NK-92 (cell line): ENCODE results near the gene NRG3.
"Not testable (repeated sequence)": the region's sequence is repeated elsewhere in the genome, so short reads cannot be mapped to it uniquely, and the experiment has no call there.

Source experiments
- DNase-seq: peaks from one replicate; lab custom pipeline; 2025; ENCODE audit not compliant: unreplicated experiment; lab: John Stamatoyannopoulos, UW

Gene NRG3

DNA sequence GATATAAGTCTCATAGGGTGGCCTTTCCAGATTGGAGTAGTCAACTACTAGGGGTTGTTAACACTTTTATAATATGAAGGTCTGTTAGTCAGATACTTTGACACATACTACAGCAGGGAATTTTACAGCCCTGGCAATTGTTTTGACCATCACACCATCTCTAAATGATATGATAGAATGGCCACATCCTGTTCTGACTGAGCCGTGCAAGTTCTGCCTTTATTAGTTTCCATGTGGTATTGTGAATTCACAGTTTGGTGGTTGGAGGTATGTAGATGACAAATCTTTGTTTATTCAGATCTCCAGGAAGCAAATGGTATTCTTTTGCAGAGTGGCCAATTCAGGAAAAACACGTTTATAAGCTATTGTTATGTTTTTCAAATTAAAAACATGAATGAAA is 83.0 kb downstream of the NRG3 start:
- no peak for DNase-seq

DNA sequence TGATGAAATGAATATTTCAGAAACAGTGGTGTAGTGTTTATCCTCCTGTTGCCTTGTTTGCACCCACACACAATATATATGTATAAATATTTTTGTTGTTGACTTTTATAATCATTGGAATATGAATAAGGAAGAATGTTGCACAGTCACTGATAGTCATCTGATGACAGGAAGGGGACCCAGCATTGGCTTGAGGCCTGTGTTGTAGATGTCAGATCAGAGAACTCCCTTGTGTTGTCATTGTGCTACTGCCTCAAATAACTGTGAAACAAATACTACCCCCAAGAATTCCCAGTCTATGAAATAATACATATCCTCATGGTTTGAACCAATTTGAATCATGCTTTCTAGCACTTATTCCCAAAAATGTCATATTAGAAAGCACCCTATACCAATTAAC is 84.0 kb downstream of the NRG3 start:
- no peak for DNase-seq

DNA sequence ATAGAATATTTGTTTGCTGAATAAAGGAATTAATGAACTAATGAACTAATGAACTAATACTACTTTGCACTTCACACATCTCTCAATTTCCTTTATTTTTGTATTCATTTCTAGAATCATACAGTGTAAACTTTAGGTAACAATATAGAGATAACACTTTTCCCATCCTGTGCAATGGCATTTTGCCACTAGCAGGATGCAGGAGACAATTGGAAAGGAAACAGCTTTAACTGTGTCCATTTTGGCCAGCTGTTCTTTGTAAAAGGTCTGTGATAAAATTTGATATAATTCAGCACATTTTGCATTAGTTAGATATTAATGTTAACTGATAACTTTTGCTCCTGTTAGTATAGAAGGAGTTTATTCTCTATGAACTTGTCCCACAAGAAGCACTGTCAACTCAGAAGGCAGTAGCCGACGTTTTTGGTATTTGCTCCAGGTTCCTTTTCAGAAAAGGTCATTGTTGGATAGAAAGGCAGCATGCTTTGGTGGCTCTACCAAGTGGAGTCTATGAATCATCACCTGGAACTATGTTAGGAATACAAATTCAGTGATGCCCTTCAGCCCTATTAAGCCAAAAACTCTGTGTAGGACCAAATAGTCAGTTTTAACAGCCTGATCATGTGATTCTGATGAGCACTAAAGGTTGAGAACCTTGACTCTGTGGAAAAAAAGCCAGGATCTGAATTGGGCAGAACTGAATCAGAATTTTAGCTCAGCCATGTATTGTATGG is 86.6 kb downstream of the NRG3 start:
- no peak for DNase-seq

DNA sequence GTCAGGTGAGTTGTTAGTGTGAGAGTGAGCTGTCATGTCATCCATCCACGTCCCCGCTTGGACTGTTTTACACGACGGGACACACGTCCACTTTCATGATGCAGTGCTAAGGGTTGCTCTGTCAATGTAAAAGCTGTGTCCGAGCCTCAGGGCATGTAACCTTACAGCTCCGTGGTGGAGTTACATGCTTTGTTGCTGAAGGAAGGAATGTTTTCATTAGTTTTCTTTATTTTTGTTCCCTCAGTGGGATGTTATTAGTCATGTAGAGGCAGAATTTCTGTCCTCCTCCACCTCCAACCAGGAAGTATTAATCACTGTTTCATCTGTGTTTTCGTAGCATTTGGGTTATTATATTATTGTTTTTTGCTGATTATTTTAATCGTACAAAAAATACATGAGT is 88.6 kb downstream of the NRG3 start:
- DNase-seq = no peak

DNA sequence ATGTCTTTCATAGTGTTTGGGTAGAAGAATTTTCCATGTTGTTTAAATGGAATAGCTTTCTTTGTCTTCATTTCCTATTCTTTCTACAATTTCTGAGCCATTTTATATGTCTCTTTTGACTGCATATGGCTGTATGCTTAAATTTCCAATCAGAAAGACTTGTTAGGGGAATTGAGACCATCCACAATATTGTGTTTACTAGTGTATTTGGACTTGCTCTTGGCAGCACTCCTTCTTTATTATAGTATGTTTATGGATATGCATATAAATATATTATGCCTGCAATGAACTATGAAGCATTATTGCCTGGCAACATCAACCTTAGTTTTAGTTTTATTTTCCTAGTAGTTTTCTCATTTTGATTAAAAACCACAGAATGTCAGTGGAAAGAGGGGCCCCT is 92.7 kb downstream of the NRG3 start:
- DNase-seq = no peak

DNA sequence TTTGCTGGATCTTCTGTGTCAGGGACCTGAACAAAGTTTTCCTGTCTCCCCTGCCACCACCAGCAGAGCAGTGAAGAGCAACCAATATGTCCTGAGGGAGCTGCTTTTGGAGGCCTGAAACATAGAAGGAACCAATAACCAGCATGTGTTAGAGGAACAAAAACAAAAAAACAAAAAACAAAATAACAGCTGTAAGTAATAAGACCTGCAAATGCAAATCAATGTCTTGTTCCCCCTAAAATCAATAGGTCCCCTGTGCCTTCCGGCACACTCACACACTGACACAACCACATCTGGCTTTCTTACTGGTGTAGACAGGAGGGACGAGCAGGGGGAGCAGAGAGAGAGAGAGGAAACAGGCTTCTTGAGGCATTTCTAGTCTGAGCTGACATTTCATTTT is 94.1 kb downstream of the NRG3 start:
- no peak for DNase-seq

DNA sequence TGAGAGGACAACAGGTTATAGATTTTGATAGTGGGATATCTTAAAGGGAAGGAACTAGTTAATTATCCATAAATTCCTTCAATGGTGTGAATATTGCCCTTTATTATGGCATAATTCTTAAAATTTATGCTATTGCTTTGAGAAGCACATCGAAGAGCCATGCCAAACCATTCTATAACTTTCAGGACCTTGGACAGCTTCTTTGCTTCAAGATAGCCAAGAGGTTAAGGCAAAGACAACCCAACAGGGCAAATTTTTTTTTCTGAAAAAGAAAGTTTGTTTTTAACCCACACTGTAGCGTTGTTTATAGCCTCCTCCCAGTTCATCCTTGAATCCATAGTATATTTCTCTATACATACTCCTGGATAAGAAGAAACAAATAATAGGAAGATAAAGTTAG is 103.2 kb downstream of the NRG3 start:
- DNase-seq = no peak

DNA sequence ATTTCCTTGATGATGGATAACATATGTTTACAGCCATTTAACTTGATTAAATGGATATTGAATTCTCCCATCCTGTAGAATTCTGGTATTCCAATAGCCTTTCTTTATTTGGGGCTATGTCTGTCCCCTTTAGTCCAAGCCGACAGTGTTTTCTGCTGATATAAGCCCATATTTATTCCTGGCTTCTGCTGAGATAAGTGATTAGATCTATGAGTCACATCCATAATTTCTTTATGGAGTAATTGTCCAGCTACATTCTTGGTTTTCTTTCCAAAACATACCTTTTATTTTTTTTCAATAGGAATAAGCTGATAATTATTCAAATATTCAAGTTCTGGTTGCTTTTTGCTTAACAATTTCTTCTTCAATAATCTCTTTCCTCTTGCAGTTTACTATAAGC is 106.7 kb downstream of the NRG3 start:
- DNase-seq = no peak

DNA sequence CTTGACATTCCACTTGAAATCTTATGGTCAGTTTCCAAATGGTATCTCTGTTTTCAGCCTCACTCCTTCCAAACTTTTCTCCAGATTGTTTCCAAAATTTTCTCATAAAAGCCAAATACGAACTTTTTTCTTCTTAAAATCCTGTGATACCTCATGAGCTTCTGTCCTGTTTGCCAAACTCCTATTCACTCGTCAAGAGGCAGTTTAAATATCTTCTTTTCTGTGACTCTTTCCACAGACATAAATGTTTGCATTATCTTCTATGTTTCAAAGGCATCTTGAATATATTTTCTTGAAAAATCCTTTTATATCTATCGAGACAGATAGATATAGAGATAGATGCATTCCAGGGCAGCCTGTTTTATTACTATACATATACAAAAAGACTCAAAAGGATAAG is 109.4 kb downstream of the NRG3 start:
- DNase-seq = no peak

DNA sequence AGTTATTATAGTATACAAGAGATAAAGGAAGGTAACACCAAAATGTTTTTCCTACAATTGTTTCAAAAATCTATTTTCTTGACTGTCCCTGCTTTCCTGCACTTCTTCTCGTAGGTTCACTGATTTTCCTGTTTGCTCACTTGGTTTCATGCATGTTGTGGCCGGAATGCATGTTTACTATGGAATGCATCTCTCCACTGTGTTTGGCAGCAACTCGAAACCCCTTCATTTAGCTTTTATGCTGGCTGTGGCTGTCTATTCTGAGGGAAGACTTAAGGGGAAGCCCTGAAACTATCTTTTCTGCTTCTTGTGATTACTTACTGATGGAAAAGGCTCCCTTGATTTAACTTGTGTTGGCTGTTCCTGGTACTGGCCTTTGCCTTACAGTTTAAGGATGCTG is 120.3 kb downstream of the NRG3 start:
- no peak for DNase-seq

DNA sequence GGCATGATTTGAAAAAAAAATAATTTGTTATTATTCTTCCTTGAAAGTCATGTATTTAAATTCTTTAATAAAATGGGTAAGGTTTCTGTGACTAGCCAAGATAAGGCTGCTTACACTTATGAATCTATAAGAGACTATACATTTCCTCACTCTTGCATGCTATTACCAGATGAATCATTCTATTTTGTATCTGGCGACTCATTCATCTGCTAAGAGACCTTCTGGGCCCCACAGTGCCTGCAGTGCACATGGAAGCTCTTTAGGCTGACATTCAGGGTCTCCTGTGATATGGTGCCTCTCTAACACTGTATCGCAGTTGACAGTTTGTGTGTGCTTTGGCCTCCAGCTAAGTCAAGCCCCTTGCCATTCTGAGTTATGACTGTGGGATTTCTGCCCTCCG is 121.9 kb downstream of the NRG3 start:
- no peak for DNase-seq

DNA sequence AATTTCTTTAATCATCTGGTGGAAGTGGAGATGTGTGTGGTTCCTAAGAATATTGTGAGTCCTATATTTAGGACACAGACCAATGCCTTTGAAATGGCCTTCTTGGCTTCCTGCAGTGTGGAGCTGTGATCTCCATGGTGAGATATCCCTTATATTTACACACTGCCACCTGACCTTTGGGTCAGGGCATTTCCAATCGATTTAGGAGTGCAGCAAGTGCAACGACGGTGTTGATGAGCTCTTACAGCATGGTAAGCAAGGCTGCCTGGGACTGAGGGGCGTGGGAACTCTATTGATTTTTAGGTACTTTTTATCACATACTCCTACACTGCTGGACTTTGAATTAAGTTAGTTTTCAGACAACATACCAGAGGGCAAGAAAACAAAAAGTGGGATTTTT is 146.0 kb downstream of the NRG3 start:
- DNase-seq = no peak

DNA sequence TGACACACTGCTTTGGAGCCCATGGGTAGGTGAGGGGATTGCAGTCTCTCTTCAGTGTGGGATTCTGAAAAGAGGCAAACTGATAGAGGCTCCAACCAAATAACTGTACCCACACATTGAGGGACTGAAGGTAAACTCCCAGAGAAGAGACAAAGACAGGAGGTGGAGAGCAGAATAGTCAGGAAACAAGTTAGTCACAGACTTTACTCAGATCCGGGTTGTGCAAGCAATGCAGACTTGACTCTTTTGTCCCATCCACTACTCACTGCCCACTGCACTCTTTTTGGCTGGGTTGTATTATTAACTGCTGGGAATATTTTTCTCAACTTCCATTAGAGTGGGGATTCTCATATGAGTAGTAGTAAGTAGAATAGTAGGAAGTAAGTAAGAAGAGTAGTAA is 152.7 kb downstream of the NRG3 start:
- DNase-seq = no peak

DNA sequence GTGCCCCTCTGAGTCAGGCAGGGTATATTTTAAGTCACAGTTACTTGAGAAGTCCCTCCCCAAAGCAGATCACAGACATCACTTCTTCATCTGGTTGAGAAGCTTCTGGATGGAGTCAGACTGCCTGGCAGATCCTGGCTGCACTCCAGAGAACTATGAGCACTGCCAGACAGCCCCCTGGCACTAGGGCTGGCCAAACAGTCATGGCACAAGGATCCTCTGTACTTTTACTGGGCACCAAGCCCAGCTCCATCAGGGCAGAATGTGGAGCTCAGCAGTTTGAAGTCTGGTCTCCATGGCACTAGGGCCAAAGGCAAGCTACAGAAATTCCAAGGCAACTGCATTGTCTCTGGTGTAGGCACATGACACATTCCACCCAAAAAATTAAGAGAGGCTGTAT is 162.1 kb downstream of the NRG3 start:
- DNase-seq = no peak

DNA sequence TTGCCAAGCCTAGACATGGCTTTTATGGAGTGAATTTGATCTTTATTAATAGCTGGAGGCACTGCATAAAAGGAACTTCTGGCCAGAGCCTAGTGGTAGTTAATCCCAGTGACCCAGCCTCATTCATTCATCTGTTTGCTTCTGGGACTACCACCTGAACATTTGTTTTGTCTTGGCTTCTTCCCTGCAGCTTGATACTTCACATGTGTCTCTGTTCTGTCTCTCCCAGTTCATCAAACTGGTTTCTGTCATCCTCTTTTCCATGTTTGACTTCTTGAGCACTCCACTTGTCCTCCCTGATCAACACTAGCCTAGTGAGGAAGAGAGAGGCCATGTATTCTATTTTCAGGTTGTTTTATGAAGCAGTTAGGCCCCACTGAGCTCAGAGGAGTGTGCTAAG is 163.6 kb downstream of the NRG3 start:
- DNase-seq = no peak

DNA sequence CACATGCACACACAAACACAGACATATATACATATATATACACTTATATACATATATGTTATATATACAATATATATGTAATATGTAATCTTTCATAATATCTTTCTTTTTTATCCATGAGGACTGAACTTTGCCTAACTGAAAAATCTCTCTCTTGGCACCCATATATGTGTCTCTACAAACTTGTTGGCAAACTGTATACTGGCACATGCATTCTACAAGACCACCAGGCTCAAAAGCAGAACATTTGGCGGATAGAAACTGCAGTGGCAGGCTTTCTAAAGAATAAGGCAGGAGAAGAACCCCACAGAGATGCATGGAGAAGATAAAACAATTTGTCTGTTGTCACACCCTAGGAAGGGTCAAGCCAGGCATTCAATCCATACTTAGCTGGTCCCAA is 165.3 kb downstream of the NRG3 start:
- DNase-seq = no peak

DNA sequence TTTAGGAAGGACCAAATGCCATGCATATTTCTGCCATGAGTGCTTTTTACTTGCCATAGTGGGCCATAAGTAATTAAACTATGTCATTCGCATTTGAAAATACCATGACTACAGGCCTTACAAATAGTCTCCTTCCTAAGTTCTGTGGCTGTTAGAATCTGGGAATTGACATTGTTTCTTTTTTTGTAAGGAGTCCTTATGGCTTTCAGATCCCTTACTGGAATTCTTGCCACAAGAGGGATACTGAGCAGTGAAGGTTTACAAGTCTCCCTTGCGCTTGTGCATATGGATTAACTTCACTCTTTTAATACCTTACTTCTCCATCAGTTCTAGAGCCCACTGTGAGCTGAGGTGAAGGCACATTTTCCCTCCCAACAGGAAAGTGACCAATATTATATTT is 166.0 kb downstream of the NRG3 start:
- DNase-seq = no peak

DNA sequence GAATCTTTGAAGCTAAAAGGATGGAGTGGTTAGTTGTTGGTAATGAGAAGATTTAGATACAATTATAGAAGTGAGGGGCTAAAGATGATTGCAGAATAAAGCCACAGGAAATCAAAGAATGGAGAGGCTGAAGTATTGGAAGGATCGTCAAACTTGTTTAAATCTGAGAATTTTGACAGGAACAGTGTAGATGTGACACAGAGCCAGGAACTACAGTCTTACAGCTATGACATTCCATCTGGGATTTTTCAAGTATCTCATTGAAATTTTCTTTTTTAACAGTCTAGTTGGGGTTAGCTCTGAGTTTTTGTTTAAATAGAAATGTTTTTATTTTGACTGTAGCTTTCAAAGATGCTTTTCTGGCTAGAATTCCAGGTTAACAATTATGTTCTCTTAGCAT is 181.4 kb downstream of the NRG3 start:
- no peak for DNase-seq

DNA sequence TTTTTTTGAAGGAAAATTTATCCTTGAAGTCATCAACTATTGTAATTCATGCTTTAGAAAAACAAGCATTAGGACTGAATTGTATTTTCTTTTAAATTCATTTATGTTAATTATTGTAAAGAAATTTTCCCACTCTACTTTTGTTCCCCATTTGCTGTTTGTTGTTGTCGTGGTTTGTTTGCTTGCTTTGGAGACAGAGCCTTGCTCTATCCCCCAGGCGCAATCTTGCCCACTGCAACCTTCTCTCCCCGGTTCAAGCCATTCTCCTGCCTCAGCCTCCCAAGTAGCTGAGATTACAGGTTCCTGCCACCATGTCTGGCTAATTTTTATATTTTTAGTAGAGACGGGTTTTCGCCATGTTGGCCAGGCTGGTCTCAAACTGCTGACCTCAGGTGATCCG is 192.2 kb downstream of the NRG3 start:
- not testable (repeated sequence) for DNase-seq

DNA sequence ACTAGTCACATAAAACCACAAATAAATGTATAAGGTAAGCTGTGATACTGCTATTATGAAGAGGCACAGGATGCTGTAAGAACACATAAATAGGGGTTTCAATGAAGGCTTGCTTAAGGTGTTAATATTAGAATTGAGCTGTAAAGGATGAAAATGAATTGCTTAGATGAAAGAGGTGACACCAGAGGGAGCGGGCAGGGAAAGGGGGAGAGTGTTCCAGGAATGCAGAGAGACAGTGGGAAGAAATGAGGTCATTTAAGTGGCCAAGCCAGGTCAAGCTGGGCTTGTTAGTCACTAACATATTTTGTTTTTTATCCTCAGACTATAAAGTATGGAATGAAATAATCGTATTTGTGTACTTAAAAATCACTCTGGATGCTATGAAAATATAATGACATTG is 193.5 kb downstream of the NRG3 start:
- DNase-seq = no peak

DNA sequence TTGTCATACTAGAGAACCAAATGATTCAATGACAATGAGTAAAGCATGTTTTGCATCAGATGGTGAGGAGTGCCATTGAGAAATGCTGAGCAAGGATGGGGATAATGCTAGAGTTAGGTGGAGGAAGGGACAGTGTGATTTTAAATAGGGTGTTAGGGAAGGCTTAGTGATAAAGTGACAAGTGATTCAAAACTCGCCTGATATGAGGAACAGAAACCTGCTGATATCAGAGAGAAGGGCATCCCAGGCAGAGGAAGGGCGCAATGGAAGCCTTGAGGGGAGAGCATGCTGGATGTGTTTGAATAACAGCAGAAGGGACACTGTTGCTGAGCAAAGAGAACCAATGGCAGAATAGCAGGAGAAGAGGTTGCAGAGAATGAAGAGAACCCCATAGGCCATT is 196.2 kb downstream of the NRG3 start:
- no peak for DNase-seq

DNA sequence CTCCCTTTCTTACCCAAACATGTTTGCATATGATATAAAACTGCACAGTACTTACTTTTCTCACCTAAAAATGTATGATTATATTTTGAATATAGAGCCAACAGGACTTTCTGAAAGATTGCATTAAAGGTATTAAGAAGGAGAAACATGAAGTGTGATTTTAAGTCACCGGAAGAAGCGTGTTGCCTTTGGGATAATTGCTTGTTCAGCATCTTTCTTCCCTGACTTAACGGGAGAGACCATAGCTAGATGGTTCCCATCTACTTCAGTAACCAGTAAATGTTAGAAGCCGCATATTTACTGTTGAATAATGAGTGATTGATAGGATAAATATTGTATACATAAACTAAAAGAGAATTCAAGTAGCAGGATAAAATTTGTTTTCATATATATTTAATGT is 197.1 kb downstream of the NRG3 start:
- no peak for DNase-seq

DNA sequence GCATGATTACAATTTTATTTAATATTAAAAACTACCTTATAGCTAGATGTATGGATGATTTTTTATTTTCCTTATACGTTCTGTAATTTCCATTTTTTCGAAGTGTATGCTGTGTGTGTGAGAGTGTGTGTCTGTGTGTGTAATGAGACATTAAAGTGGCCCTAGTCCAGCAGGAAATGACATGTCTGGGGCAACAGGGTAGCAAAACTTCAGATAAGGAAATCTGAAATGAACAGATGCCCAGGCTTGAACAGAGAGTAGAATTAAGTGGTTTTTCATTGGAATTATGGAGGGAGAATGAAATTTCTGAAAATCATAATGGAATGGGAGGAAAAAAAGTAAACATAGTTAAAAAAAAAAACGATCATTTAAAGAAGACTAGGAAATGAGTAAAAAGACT is 200.6 kb downstream of the NRG3 start:
- no peak for DNase-seq

DNA sequence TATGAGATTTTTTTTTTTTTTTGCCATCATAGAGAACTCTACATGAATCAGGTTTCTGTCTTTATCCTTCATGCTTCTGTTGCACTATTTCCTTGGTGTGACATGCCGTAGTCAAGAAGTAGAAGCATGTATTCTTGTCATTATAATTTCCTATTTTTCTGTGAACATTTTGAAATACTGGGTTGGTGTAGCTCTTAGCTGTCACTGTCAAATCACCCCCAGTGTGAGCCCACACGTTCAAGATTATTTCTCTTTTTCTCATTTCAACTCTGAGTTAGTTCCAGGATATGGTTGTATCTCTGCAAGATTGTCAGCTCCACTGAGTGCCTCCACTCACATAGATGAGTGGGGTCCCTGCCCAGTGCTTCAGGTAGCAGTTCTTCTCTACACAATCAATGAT is 209.5 kb downstream of the NRG3 start:
- DNase-seq = no peak
